GM12878 (cell line): Measurements from ENCODE around the gene TADA1. TPM values are rescaled to one million over a fixed set of nuclear protein-coding genes. Genes with fewer than 3 reads are reported as not detected.

Source experiments
- ATAC-seq: fragments of 200-7000 bp; cut with Tn5 transposase; 3 replicates; pipeline ENCODE4 v1.9.1; 2020; ENCODE audit warnings: mild to moderate bottlenecking, moderate library complexity
- BruUV-seq: library from RNA; stranded (reverse); fragments of 400-500 nt; replicated peaks from 2 replicates; lab custom pipeline; 2021; lab: Mats Ljungman, UMichigan
- CTCF ChIA-PET: fragments of 300-600 bp; sonication (Branson Sonifier 250); formaldehyde crosslinking; extraction: SDS; loops from one replicate; lab custom pipeline; 2021; ENCODE audit warnings: inconsistent platforms; lab: Yijun Ruan, JAX
- POLR2A ChIA-PET: fragments of 350-600 bp; formaldehyde crosslinking; extraction: SDS; loops from one replicate; lab custom pipeline; 2021; ENCODE audit warnings: inconsistent platforms; lab: Charles Lee
- RAD21 ChIA-PET: fragments of 300-600 bp; sonication (Branson Sonifier 250); formaldehyde crosslinking; loops from one replicate; lab custom pipeline; 2023; ENCODE audit warnings: antibody characterized with exemption; ENCODE audit not compliant: unreplicated experiment; lab: Charles Lee
- SMC1A ChIA-PET: fragments of 300-600 bp; sonication (Branson Sonifier 250); formaldehyde crosslinking; loops from one replicate; lab custom pipeline; 2023; ENCODE audit not compliant: unreplicated experiment, uncharacterized antibody; lab: Charles Lee
- DNase-seq: peaks from one replicate; pipeline ENCODE4 v3.0.0-alpha.2; 2011; ENCODE audit warnings: low read depth, low spot score
- FAIRE-seq: peaks from 3 replicates; lab custom pipeline; 2011; peaks lifted over from hg19 to GRCh38; lab: Jason Lieb, UNC
- H2AFZ ChIP-seq: 2 replicates; pipeline ENCODE4 v1.6.0; 2011; ENCODE audit warnings: low read depth, low read length, control low read depth; ENCODE audit not compliant: control insufficient read depth
- H3K27ac ChIP-seq: 2 replicates; pipeline ENCODE4 v1.5.1; 2011; ENCODE audit warnings: control low read depth; ENCODE audit not compliant: control insufficient read depth, insufficient read depth
- H3K27me3 ChIP-seq, 2 experiments: replicated peaks in 1 of 2; 2 replicates each; pipeline versions ENCODE4 v1.6.0 to v1.6.1; 2011; ENCODE audit warnings: low read length in 1 of 2; ENCODE audit not compliant: control insufficient read depth in 2 of 2, insufficient read depth in 2 of 2
- H3K36me3 ChIP-seq, 2 experiments: 2 replicates each; pipeline ENCODE4 v1.5.1; 2011; ENCODE audit warnings: low read length in 1 of 2; ENCODE audit not compliant: control insufficient read depth in 2 of 2, insufficient read depth in 2 of 2
- H3K4me1 ChIP-seq: 2 replicates; pipeline ENCODE4 v1.6.1; 2011; ENCODE audit warnings: mild to moderate bottlenecking, low read length, moderate library complexity, mixed read lengths; ENCODE audit not compliant: control insufficient read depth, insufficient read depth
- H3K4me2 ChIP-seq: 2 replicates; pipeline ENCODE4 v1.6.0; 2011; ENCODE audit warnings: control low read depth; ENCODE audit not compliant: control insufficient read depth, insufficient read depth
- H3K4me3 ChIP-seq: fragments of 200-600 bp; sonication (generic); 2 replicates; pipeline ENCODE4 v1.5.1; 2016
- H3K79me2 ChIP-seq: 2 replicates; pipeline ENCODE4 v1.6.0; 2011; ENCODE audit warnings: low read length; ENCODE audit not compliant: control insufficient read depth, insufficient read depth
- H3K9ac ChIP-seq: 2 replicates; pipeline ENCODE4 v1.8.0; 2011; ENCODE audit warnings: low read length, control low read depth, mixed read lengths; ENCODE audit not compliant: control insufficient read depth, insufficient read depth
- H3K9me3 ChIP-seq: replicated peaks from 3 replicates; pipeline ENCODE4 v1.5.1; 2011; ENCODE audit warnings: mild to moderate bottlenecking, low read length; ENCODE audit not compliant: control insufficient read depth, insufficient read depth
- H4K20me1 ChIP-seq: 2 replicates; pipeline ENCODE4 v1.6.0; 2011; ENCODE audit not compliant: control insufficient read depth, insufficient read depth
- ATF3 ChIP-seq: IDR thresholded peaks from 2 replicates; pipeline ENCODE4 v1.6.1; 2011; ENCODE audit warnings: low read depth, mild to moderate bottlenecking, low read length, moderate library complexity, borderline replicate concordance; ENCODE audit errors: extremely low read depth
- DPF2 ChIP-seq: fragments of 450-650 bp; IDR thresholded peaks from 2 replicates; pipeline ENCODE4 v1.6.1; 2017; ENCODE audit warnings: mild to moderate bottlenecking
- HCFC1 ChIP-seq: fragments of 150-350 bp; IDR thresholded peaks from 2 replicates; pipeline ENCODE4 v1.6.1; 2014; ENCODE audit warnings: low read length
- HDAC6 ChIP-seq: fragments of 200-600 bp; sonication (generic); IDR thresholded peaks from one replicate; pipeline ENCODE4 v1.8.0; 2017; ENCODE audit warnings: antibody characterized with exemption; ENCODE audit not compliant: unreplicated experiment
- IKZF1 ChIP-seq: fragments of 450-650 bp; conservative IDR thresholded peaks from 2 replicates; pipeline ENCODE4 v1.6.1; 2017; ENCODE audit warnings: antibody characterized with exemption, mild to moderate bottlenecking
- KDM1A ChIP-seq: fragments of 200-600 bp; sonication (generic); IDR thresholded peaks from 2 replicates; pipeline ENCODE4 v1.6.1; 2016; ENCODE audit warnings: borderline replicate concordance
- SRF ChIP-seq, 2 experiments: IDR thresholded peaks; 2 replicates each; pipeline ENCODE4 v1.6.1; 2011; ENCODE audit warnings: low read depth in 2 of 2, low read length in 2 of 2, mild to moderate bottlenecking in 1 of 2, moderate library complexity in 1 of 2
- WGBS: methylation state at CpG from one replicate; pipeline ENCODE4 v1.1.6; 2016; ENCODE audit warnings: low lambda C conversion rate; ENCODE audit not compliant: insufficient replicate concordance, insufficient coverage; ENCODE audit errors: missing lambda C conversion rate; 5-methylcytosine and 5-hydroxymethylcytosine counted together
- in situ Hi-C: fragments of 300-500 bp; cut with MboI; formaldehyde crosslinking; loops from 9 replicates; pipeline ENCODE4 v1.14.3; 2018; ENCODE audit warnings: mixed read lengths
- intact Hi-C: fragments of 100-400 bp; cut with micrococcal nuclease; formaldehyde crosslinking; loops from one replicate; pipeline ENCODE4 v1.14.2; 2022; ENCODE audit not compliant: unreplicated experiment
- polyA plus RNA-seq, 11 experiments: library from polyadenylated mRNA; depleted of rRNA in 4 of 11; unstranded in 6 of 11; stranded (reverse) in 5 of 11; fragments of >200 nt; fragmentation: Nextera tagmentation in 4 of 11; fragmentation: Illumina TruSeq in 1 of 11; extraction: Ambion mirVana in 4 of 11; extraction: Trizol in 1 of 11; gene quantifications; 1 replicate in 1 of 11; 2 replicates in 10 of 11; pipeline versions ENCODE4 v1.2.1 to v1.2.3, GENCODE V29; 2011 to 2016; ENCODE audit warnings: inconsistent platforms in 2 of 11, missing spikeins in 2 of 11, low read depth in 1 of 11
- total RNA-seq, 4 experiments: library from RNA; depleted of rRNA in 3 of 4; stranded (reverse); fragments of >200 nt in 3 of 4; fragmentation: Illumina TruSeq in 1 of 4; extraction: Trizol in 1 of 4; gene quantifications; 2 replicates each; pipeline versions ENCODE4 v1.2.1 to v1.2.3, GENCODE V29; 2013 to 2021
- TF ChIP-seq, protein P1 (sequence below): IDR thresholded peaks from 2 replicates; pipeline ENCODE4 v1.6.1; 2012; ENCODE audit warnings: low read depth, low read length, improper control_type of control experiment

The TADA1 gene
- total and polyA plus RNA-seq, 10 of the 15 experiments (the other 5 are each of a cell fraction or from before 2014, with no cell fraction given) = 15.2 to 38.6 (median 26.5) TPM

DNA sequence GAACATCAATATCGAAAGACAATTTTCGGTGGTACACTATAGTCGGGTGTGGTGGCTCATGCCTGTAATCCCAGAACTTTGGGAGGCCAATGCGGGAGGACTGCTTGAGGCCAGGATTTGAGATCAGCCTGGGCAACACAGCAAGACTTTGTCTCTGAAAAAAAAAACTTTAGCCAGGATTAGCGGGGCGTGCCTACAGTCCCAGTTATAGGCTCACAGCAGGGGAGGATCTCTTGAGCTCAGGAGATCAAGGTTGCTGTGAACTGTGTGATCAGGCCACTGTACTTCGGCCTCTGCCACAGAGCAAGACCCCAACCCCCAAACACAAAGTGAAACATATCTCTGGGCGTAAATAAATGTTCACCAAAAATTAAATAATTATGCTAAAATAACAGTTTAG, 1.6 kb downstream of the TADA1 start:
- Histone ChIP-seq H3K27me3 (no peaks in the 10 kb centered on the region), H3K9ac (no peak overlapping the region; the same call in 1 of the 2 replicates), H3K27ac (no peak overlapping the region), H3K4me3 (no peak overlapping the region), H3K4me1 (peaks cover 11% of the 10 kb centered on the region), H4K20me1 (no peaks in the 10 kb centered on the region), H2AFZ (no peak overlapping the region), H3K4me2 (peak overlapping the region; percentile 70), H3K36me3 (no peaks in the 10 kb centered on the region; a peak in 1 of 4 replicates), H3K79me2 (peaks cover 49% of the 10 kb centered on the region), H3K9me3 (no peaks in the 10 kb centered on the region)
- in situ Hi-C loops = no loop called here
- RAD21 ChIA-PET = interaction anchor here (1.1 kb wide), 1 partner anchor 33 kb away, joined by 3 read pairs; no protein-coding TSS in a partner anchor
- over 99% methylated on average over 8 of the region's 8 CpGs for WGBS
- FAIRE-seq (no peak), ATAC-seq (no peak), DNase-seq (no peak)
- TF ChIP-seq, protein P1, sequence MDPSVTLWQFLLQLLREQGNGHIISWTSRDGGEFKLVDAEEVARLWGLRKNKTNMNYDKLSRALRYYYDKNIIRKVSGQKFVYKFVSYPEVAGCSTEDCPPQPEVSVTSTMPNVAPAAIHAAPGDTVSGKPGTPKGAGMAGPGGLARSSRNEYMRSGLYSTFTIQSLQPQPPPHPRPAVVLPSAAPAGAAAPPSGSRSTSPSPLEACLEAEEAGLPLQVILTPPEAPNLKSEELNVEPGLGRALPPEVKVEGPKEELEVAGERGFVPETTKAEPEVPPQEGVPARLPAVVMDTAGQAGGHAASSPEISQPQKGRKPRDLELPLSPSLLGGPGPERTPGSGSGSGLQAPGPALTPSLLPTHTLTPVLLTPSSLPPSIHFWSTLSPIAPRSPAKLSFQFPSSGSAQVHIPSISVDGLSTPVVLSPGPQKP = no peak
- no peak for TF ChIP-seq SRF (IDR thresholded peaks at IDR 0.05; ENCODE audit: low read depth in 2 of 2, low read length in 2 of 2)
- no peak for TF ChIP-seq DPF2
- TF ChIP-seq IKZF1 = no peak
- TF ChIP-seq KDM1A = no peak
- intact Hi-C loops = no loop called here
- SMC1A ChIA-PET = no interaction called here
- CTCF ChIA-PET = interaction anchor here (0.6 to 2.1 kb wide), 4 partner anchors 34 to 1137 kb away, joined by 3 to 10 read pairs (median 4); no protein-coding TSS in a partner anchor
- BruUV-seq = no TSS peak
- POLR2A ChIA-PET = no interaction called here

DNA sequence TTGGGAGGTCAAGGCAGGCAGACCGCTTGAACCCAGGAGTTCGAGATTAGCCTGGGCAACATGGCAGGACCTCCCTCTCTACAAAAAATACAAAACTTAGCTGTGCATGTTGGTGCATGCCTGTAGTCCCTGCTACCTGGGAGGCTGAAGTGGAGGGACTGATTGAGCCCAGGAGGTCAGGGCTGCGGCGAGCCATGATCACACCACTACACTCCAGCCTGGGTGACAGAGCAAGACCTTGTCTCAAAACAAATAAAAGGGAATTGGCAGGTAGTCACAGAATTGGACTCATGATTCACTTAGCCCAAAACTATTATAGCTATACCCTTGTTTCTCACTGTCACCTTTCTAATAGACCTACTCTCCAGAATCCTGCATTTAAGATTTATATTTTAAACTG, 5.5 kb downstream of the TADA1 start:
- H3K4me3 ChIP-seq = no peak overlapping the region
- ChIA-PET RAD21 (interaction anchor here (0.9 kb wide), 1 partner anchor 32 kb away, joined by 3 read pairs; the partner anchor contains the start of gene POGK), POLR2A (interaction anchor here (1.0 kb wide), 1 partner anchor 32 kb away, joined by 3 read pairs; the partner anchor contains the start of gene POGK), SMC1A (interaction anchor here (1.6 kb wide), 1 partner anchor 32 kb away, joined by 4 read pairs; the partner anchor contains the start of gene POGK), CTCF (interaction anchor here (1.1 to 1.5 kb wide), 3 partner anchors 12 to 188 kb away, joined by 3 to 5 read pairs (median 4); no protein-coding TSS in a partner anchor)
- no peak for DNase-seq
- peaks cover 3 to 5% of the 10 kb centered on the region in 2 experiments; a peak in 3 of 4 replicates for H3K36me3 ChIP-seq
- H3K27me3 ChIP-seq = no peaks in the 10 kb centered on the region
- peak overlapping the region; percentile 13; the same call in 1 of the 2 replicates for H3K9ac ChIP-seq
- peak; percentile 15; the same call in 1 of the 3 replicates for ATAC-seq
- H3K79me2 ChIP-seq = peaks cover 53% of the 10 kb centered on the region
- FAIRE-seq = no peak
- no peak overlapping the region for H2AFZ ChIP-seq
- H4K20me1 ChIP-seq = no peaks in the 10 kb centered on the region
- TF ChIP-seq ATF3 (no peak), HCFC1 (no peak), HDAC6 (no peak)
- H3K27ac ChIP-seq = 0 out of 2 replicates have a peak overlapping the region, but pooled peaks have one; percentile 28
- no peaks in the 10 kb centered on the region for H3K9me3 ChIP-seq
- BruUV-seq = no TSS peak
- intact Hi-C loops = no loop called here
- H3K4me1 ChIP-seq = peaks cover 13% of the 10 kb centered on the region
- 100% methylated on average over 4 of the region's 4 CpGs for WGBS
- in situ Hi-C loops = no loop called here
- H3K4me2 ChIP-seq = no peak overlapping the region
